ENCODE data around the gene TNNI3K.

Gene TNNI3K

GRCh38 chr1:74504933-74505512 is 269.8 kb downstream of the TNNI3K start:
- Histone ChIP-seq H3K9me3 (ENCODE audit: control insufficient read depth, low read length) (no peaks in the 10 kb centered on the region), H3K4me3 (ENCODE audit: low read depth, low read length) (no peak overlapping the region), H3K27me3 (ENCODE audit: control insufficient read depth, insufficient read depth, low read length) (no peaks in the 10 kb centered on the region), H3K36me3 (ENCODE audit: control insufficient read depth, insufficient read depth, low read length) (no peaks in the 10 kb centered on the region), H3K79me2 (no peaks in the 10 kb centered on the region), H3K27ac (no peak overlapping the region), H3K4me1 (no peaks in the 10 kb centered on the region), H2AFZ (no peak overlapping the region), H3K9ac (no peak overlapping the region), H3K4me2 (ENCODE audit: low read length) (no peak overlapping the region)
- no peak for TF ChIP-seq CTCF (IDR thresholded peaks at IDR 0.05)

GRCh38 chr1:74505928-74506710 is 270.9 kb downstream of the TNNI3K start:
- no peaks in the 10 kb centered on the region for H3K27me3 ChIP-seq (ENCODE audit: control insufficient read depth, insufficient read depth, low read length)
- no peak overlapping the region for H3K4me2 ChIP-seq (ENCODE audit: low read length)
- H3K9me3 ChIP-seq (ENCODE audit: control insufficient read depth, low read length), result no peaks in the 10 kb centered on the region
- no peaks in the 10 kb centered on the region for H3K79me2 ChIP-seq
- H3K9ac ChIP-seq, result no peak overlapping the region
- no peaks in the 10 kb centered on the region for H3K36me3 ChIP-seq (ENCODE audit: control insufficient read depth, insufficient read depth, low read length)
- TF ChIP-seq CTCF (IDR thresholded peaks at IDR 0.05), result no peak
- H3K4me3 ChIP-seq (ENCODE audit: low read depth, low read length), result no peak overlapping the region
- no peak overlapping the region for H3K27ac ChIP-seq
- no peak overlapping the region for H2AFZ ChIP-seq
- no peaks in the 10 kb centered on the region for H3K4me1 ChIP-seq

GRCh38 chr1:74508449-74508848 is 273.3 kb downstream of the TNNI3K start:
- H3K79me2 ChIP-seq, result no peaks in the 10 kb centered on the region
- H3K36me3 ChIP-seq (ENCODE audit: control insufficient read depth, insufficient read depth, low read length), result no peaks in the 10 kb centered on the region
- H3K9ac ChIP-seq, result no peak overlapping the region
- no peak for TF ChIP-seq CTCF (IDR thresholded peaks at IDR 0.05)
- H3K4me3 ChIP-seq (ENCODE audit: low read depth, low read length), result no peak overlapping the region
- no peak overlapping the region for H3K27ac ChIP-seq
- no peak overlapping the region for H2AFZ ChIP-seq
- no peak overlapping the region for H3K4me2 ChIP-seq (ENCODE audit: low read length)
- H3K4me1 ChIP-seq, result no peaks in the 10 kb centered on the region
- no peaks in the 10 kb centered on the region for H3K27me3 ChIP-seq (ENCODE audit: control insufficient read depth, insufficient read depth, low read length)
- no peaks in the 10 kb centered on the region for H3K9me3 ChIP-seq (ENCODE audit: control insufficient read depth, low read length)

- no peak within 1 kb of the TSS for H3K27ac ChIP-seq
- no peak within 1 kb of the TSS for H3K4me3 ChIP-seq (ENCODE audit: low read depth, low read length)
- no peaks in the 10 kb centered on the region for H3K27me3 ChIP-seq (ENCODE audit: control insufficient read depth, insufficient read depth, low read length)
- no peaks in the 10 kb centered on the region for H3K79me2 ChIP-seq
- no peaks in the 10 kb centered on the region for H3K4me1 ChIP-seq
- no peak within 1 kb of the TSS for H3K4me2 ChIP-seq (ENCODE audit: low read length)
- H2AFZ ChIP-seq, result no peak within 1 kb of the TSS
- no peaks in the 10 kb centered on the region for H3K9me3 ChIP-seq (ENCODE audit: control insufficient read depth, low read length)
- H3K9ac ChIP-seq, result no peak within 1 kb of the TSS
- TF ChIP-seq CTCF (IDR thresholded peaks at IDR 0.05), result no peak
- H3K36me3 ChIP-seq (ENCODE audit: control insufficient read depth, insufficient read depth, low read length), result no peaks in the 10 kb centered on the region
Measured at GRCh38 chr1:74512170-74512915, 277.2 kb downstream of the TNNI3K start, which contains the start of gene LRRC53. Gene LRRC53, minus strand, starts transcription at chr1:74512611. Its CDS starts 29,262 bp downstream, at chr1:74483349.
